B cell (primary cell): ENCODE data around the gene COX10. TPM values are rescaled to one million over a fixed set of nuclear protein-coding genes. Genes with fewer than 3 reads are reported as not detected.

Experiments
- ATAC-seq: fragments of 200-7000 bp; cut with Tn5 transposase; one replicate; pipeline ENCODE4 v1.10.0; 2021; ENCODE audit warnings: low read depth, mild to moderate bottlenecking, moderate number of reproducible peaks, moderate library complexity
- CTCF ChIA-PET: fragments of 350-600 bp; sonication (Branson Sonifier 250); formaldehyde crosslinking; loops from one replicate; lab custom pipeline; 2021; ENCODE audit warnings: antibody characterized with exemption, inconsistent platforms; lab: Charles Lee
- POLR2A ChIA-PET: fragments of 350-600 bp; sonication (Branson Sonifier 250); formaldehyde crosslinking; loops from one replicate; lab custom pipeline; 2021; ENCODE audit warnings: antibody characterized with exemption; lab: Charles Lee
- DNase-seq: peaks from one replicate; pipeline ENCODE4 v3.0.0; 2013
- H2AFZ ChIP-seq: 2 replicates; pipeline ENCODE4 v1.6.1; 2012; ENCODE audit warnings: mild to moderate bottlenecking, low read depth, low read length; ENCODE audit not compliant: insufficient read depth, poor library complexity, severe bottlenecking
- H3K27ac ChIP-seq, 2 donors: 1 replicate in 1 of 2; 2 replicates in 1 of 2; pipeline ENCODE4 v1.5.1; 2012 to 2013; ENCODE audit warnings: low read length in 2 of 2, mild to moderate bottlenecking in 2 of 2, moderate library complexity in 1 of 2
- H3K27me3 ChIP-seq, 4 experiments: fragments of 200-600 bp in 1 of 4; sonication (generic) in 1 of 4; replicated peaks in 1 of 4; 1 replicate in 2 of 4; 2 replicates in 2 of 4; pipeline versions ENCODE4 v1.6.1 to v1.7.0; 2013 to 2016; ENCODE audit warnings: low read length in 3 of 4, mild to moderate bottlenecking in 2 of 4, mixed read lengths in 1 of 4, moderate library complexity in 1 of 4; ENCODE audit not compliant: insufficient read depth in 4 of 4, control insufficient read depth in 3 of 4; ENCODE audit errors: control extremely low read depth in 1 of 4
- H3K36me3 ChIP-seq, 2 experiments: replicated peaks in 1 of 2; 1 replicate in 1 of 2; 2 replicates in 1 of 2; pipeline versions ENCODE4 v1.6.1 to v1.7.1; 2013; ENCODE audit warnings: low read length in 1 of 2; ENCODE audit not compliant: insufficient read depth in 2 of 2, control insufficient read depth in 1 of 2; ENCODE audit errors: control extremely low read depth in 1 of 2, extremely low read depth in 1 of 2
- H3K4me1 ChIP-seq, 2 donors: fragments of 200-600 bp in 1 of 2; sonication (generic) in 1 of 2; 1 replicate in 1 of 2; 2 replicates in 1 of 2; pipeline versions ENCODE4 v1.5.1 to v1.6.1; 2013 to 2017; ENCODE audit warnings: low read length in 2 of 2; ENCODE audit not compliant: control insufficient read depth in 2 of 2, insufficient read depth in 2 of 2
- H3K4me2 ChIP-seq: replicated peaks from 2 replicates; pipeline ENCODE3; 2012; ENCODE audit warnings: mild to moderate bottlenecking, low read depth, low read length; ENCODE audit not compliant: poor library complexity, severe bottlenecking
- H3K4me3 ChIP-seq, 5 experiments: fragments of 200-600 bp in 1 of 5; sonication (generic) in 1 of 5; 1 replicate in 3 of 5; 2 replicates in 2 of 5; pipeline versions ENCODE4 v1.5.1 to v1.7.0; 2011 to 2016; ENCODE audit warnings: low read length in 4 of 5, mild to moderate bottlenecking in 4 of 5, low read depth in 2 of 5, control low read depth in 1 of 5, moderate library complexity in 1 of 5; ENCODE audit not compliant: insufficient read depth in 1 of 5; ENCODE audit errors: control extremely low read depth in 1 of 5, extremely low read depth in 1 of 5
- H3K79me2 ChIP-seq: fragments of 200-600 bp; sonication (generic); one replicate; pipeline ENCODE4 v1.6.0; 2016; ENCODE audit warnings: low read length; ENCODE audit not compliant: control insufficient read depth, insufficient read depth
- H3K9ac ChIP-seq: fragments of 200-600 bp; sonication (generic); 2 replicates; pipeline ENCODE4 v1.6.1; 2017; ENCODE audit warnings: mild to moderate bottlenecking, low read length, moderate library complexity
- H3K9me3 ChIP-seq, 3 donors: one replicate each; pipeline versions ENCODE4 v1.6.1 to v1.7.1; 2013; ENCODE audit warnings: low read length in 2 of 3; ENCODE audit not compliant: control insufficient read depth in 2 of 3, insufficient read depth in 1 of 3; ENCODE audit errors: control extremely low read depth in 1 of 3
- H4K20me1 ChIP-seq: 2 replicates; pipeline ENCODE4 v1.6.0; 2012; ENCODE audit warnings: mild to moderate bottlenecking, low read length; ENCODE audit not compliant: insufficient read depth, control insufficient read depth, poor library complexity, severe bottlenecking
- H3K27ac Mint-ChIP-seq: one replicate; pipeline ENCODE4 v1.8.0; 2021; ENCODE audit warnings: mixed read lengths
- H3K27me3 Mint-ChIP-seq: one replicate; pipeline ENCODE4 v1.8.0; 2021; ENCODE audit warnings: mixed read lengths
- H3K4me1 Mint-ChIP-seq: one replicate; pipeline ENCODE4 v1.8.0; 2021; ENCODE audit warnings: mixed read lengths
- H3K4me3 Mint-ChIP-seq: one replicate; pipeline ENCODE4 v1.8.0; 2021; ENCODE audit warnings: mixed read lengths
- H3K9me3 Mint-ChIP-seq: one replicate; pipeline ENCODE4 v1.8.0; 2022; ENCODE audit warnings: mixed read lengths; ENCODE audit not compliant: insufficient read depth
- EZH2 ChIP-seq: IDR thresholded peaks from 2 replicates; pipeline ENCODE4 v1.6.1; 2012; ENCODE audit warnings: borderline replicate concordance, low read depth, mild to moderate bottlenecking, moderate library complexity, low read length; ENCODE audit not compliant: insufficient read depth, poor library complexity, severe bottlenecking
- WGBS: methylation state at CpG from one replicate; pipeline ENCODE4 v1.1.5; 2013; ENCODE audit warnings: missing lambda C conversion rate; ENCODE audit not compliant: insufficient coverage; 5-methylcytosine and 5-hydroxymethylcytosine counted together
- intact Hi-C: fragments of 100-400 bp; cut with micrococcal nuclease; formaldehyde crosslinking; loops from one replicate; pipeline ENCODE4 v1.10.0; 2022
- polyA plus RNA-seq: library from polyadenylated mRNA; depleted of rRNA; stranded (reverse); fragments of >200 nt; gene quantifications from 2 replicates; pipeline ENCODE4 v1.2.3, GENCODE V29; 2012
- total RNA-seq, 2 donors: library from RNA; stranded (reverse); fragments of 120-200 nt in 1 of 2; gene quantifications; 1 replicate in 1 of 2; 2 replicates in 1 of 2; pipeline versions ENCODE4 v1.2.3 to v1.2.4, GENCODE V29; 2013 to 2022
- TF ChIP-seq, protein P1 (sequence below): fragments of 200-600 bp; IDR thresholded peaks from one replicate; pipeline ENCODE4 v1.8.0; 2022; ENCODE audit warnings: antibody characterized with exemption, mild to moderate bottlenecking

Gene COX10
- total and polyA plus RNA-seq, 2 donors (not counting 1 experiment from before 2014, with no cell fraction given): 21.8 to 23.3 TPM

- 88% methylated on average over 13 of the region's 13 CpGs for WGBS
- Mint-ChIP-seq H3K27ac (no peak overlapping the region), H3K27me3 (no peaks in the 10 kb centered on the region), H3K9me3 (peaks cover under 1% of the 10 kb centered on the region), H3K4me1 (no peaks in the 10 kb centered on the region), H3K4me3 (no peak overlapping the region)
- Histone ChIP-seq H3K79me2 (no peaks in the 10 kb centered on the region), H4K20me1 (no peaks in the 10 kb centered on the region), H3K9me3 (no peaks in the 10 kb centered on the region), H3K9ac (no peak overlapping the region), H3K4me1 (no peaks in the 10 kb centered on the region), H3K36me3 (peaks cover 0 to 24% of the 10 kb centered on the region in 2 experiments), H3K4me2 (no peak overlapping the region), H3K27ac (no peak overlapping the region), H2AFZ (no peak overlapping the region), H3K27me3 (peaks cover 0 to 5% (median 0%) of the 10 kb centered on the region in 4 experiments), H3K4me3 (no peak overlapping the region)
- intact Hi-C loops: no loop called here
- ATAC-seq (no peak), DNase-seq (no peak)
- POLR2A ChIA-PET: no interaction called here
- no peak for TF ChIP-seq EZH2
- TF ChIP-seq, protein P1, sequence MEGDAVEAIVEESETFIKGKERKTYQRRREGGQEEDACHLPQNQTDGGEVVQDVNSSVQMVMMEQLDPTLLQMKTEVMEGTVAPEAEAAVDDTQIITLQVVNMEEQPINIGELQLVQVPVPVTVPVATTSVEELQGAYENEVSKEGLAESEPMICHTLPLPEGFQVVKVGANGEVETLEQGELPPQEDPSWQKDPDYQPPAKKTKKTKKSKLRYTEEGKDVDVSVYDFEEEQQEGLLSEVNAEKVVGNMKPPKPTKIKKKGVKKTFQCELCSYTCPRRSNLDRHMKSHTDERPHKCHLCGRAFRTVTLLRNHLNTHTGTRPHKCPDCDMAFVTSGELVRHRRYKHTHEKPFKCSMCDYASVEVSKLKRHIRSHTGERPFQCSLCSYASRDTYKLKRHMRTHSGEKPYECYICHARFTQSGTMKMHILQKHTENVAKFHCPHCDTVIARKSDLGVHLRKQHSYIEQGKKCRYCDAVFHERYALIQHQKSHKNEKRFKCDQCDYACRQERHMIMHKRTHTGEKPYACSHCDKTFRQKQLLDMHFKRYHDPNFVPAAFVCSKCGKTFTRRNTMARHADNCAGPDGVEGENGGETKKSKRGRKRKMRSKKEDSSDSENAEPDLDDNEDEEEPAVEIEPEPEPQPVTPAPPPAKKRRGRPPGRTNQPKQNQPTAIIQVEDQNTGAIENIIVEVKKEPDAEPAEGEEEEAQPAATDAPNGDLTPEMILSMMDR: no peak
- CTCF ChIA-PET: no interaction called here
Observed at GRCh38 chr17:14205992-14206461, 136.7 kb downstream of the COX10 start.

- POLR2A ChIA-PET: no interaction called here
- peaks cover 0 to 24% of the 10 kb centered on the region in 2 experiments for H3K36me3 ChIP-seq
- peaks cover 0 to 5% (median 4%) of the 10 kb centered on the region in 3 donors for H3K9me3 ChIP-seq
- H3K27ac ChIP-seq: no peak overlapping the region
- no peaks in the 10 kb centered on the region for H3K79me2 ChIP-seq
- TF ChIP-seq EZH2: no peak
- TF ChIP-seq, protein P1: no peak
- Mint-ChIP-seq H3K9me3 (peaks cover 3% of the 10 kb centered on the region), H3K4me3 (no peak overlapping the region), H3K4me1 (no peaks in the 10 kb centered on the region), H3K27ac (no peak overlapping the region), H3K27me3 (no peaks in the 10 kb centered on the region)
- CTCF ChIA-PET: no interaction called here
- intact Hi-C loops: no loop called here
- WGBS: 95% methylated on average over 23 of the region's 29 CpGs
- H3K4me1 ChIP-seq: no peaks in the 10 kb centered on the region
- H3K4me3 ChIP-seq: no peak overlapping the region
- no peak overlapping the region for H3K9ac ChIP-seq
- peaks cover 0 to 13% (median 0%) of the 10 kb centered on the region in 4 experiments for H3K27me3 ChIP-seq
- no peak overlapping the region for H2AFZ ChIP-seq
- no peak for ATAC-seq
- no peak overlapping the region for H3K4me2 ChIP-seq
- no peaks in the 10 kb centered on the region for H4K20me1 ChIP-seq
- no peak for DNase-seq
Observed at GRCh38 chr17:14206891-14207290, 137.6 kb downstream of the COX10 start.
